Right kidney (tissue), 1 donor: ENCODE results near the gene TRIM41.
"Not testable (repeated sequence)": the region's sequence is repeated elsewhere in the genome, so short reads cannot be mapped to it uniquely, and the experiment has no call there.

ENCODE experiments used
- DNase-seq: peaks from one replicate; pipeline ENCODE4 v3.0.0-alpha.2; 2016

The TRIM41 gene

DNA sequence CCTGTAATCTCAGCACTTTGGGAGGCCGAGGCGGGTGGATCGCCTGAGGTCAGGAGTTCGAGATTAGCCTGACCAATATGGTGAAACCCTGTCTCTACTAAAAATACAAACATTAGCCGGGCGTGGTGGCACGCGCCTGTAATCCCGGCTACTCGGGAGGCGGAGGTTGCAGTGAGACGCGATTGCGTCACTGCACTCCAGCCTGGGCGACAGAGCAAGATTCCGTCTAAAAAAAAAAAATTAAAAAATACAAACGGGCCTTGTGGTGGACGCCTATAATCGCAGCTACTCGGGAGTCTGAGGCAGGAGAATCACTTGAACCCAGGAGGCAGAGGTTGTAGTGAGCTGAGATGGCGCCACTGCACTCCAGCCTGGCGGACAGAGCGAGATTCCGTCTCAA is 14.1 kb upstream of the TRIM41 start:
- DNase-seq: not testable (repeated sequence)

- not testable (repeated sequence) for DNase-seq
Observed at GRCh38 chr5:181210148-181210547, 12.9 kb upstream of the TRIM41 start.

GRCh38 chr5:181210698-181211097 is 12.4 kb upstream of the TRIM41 start:
- not testable (repeated sequence) for DNase-seq

- DNase-seq: no peak
Observed at GRCh38 chr5:181211208-181211607, 11.9 kb upstream of the TRIM41 start.

DNA sequence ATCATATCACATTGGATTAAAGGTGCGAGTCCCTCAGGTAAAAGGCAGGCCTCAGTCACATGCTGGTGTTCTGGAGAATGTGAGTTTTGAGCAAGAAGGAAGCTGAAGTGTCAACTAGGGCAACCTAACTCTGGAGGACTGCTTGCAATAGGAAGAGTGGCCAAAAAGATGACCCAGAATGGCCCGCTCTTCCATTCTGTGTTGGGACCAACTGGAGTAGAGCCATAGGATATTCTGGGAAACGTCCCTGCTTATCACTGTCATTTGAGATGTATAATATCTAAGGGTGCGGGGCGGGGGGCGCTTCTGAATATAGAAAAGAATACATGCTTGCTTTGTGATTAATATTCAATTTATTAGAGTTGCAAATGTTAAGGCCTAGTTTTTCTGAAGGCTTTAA is 11.0 kb upstream of the TRIM41 start:
- no peak for DNase-seq

GRCh38 chr5:181212934-181213333 is 10.1 kb upstream of the TRIM41 start:
- no peak for DNase-seq

GRCh38 chr5:181214249-181214648 is 8.8 kb upstream of the TRIM41 start:
- DNase-seq: not testable (repeated sequence)

DNA sequence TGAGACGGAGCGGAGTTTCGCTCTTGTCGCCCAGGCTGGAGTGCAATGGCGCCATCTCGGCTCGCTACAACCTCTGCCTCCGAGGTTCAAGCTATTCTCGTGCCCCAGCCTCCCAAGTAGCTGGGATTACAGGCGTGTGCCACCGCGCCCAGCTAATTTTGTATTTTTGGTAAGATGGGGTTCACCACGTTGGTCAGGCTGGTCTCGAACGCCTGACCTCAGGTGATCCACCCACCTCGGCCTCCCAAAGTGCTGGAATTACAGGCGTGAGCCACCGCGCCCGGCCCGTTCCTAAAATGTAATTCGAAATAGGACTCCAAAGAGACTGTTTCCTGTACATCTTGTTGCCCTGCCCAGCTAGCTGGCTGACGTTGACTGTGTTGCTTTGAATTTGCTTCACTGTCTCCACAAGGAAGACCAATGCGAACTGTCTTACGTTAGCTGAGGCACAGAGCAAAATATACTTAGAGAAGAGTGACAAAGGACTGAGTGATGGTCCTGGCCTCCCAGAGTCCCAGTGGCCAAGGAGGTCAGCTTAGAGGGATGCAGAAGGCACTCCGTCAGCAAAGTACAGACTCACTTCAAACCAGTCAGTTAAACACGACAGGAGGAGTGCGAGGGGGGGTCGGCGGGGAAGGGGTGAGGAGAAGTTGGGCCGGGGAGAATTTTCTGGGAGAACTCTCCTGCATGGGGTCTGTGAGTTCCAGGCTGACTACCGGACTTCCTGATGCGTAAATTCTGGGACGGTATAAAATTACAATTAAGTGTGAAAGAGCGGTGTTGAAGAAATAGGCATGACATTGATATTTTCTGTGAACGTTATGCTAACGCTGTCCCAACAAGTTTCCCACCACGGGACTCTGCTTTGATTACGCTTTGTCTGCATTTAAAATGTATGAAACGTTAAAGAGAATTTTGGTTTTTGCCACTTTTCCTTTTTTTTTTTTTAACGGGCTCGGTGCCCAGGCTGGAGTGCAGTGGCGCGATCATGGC is 6.8 kb upstream of the TRIM41 start:
- DNase-seq: no peak

DNA sequence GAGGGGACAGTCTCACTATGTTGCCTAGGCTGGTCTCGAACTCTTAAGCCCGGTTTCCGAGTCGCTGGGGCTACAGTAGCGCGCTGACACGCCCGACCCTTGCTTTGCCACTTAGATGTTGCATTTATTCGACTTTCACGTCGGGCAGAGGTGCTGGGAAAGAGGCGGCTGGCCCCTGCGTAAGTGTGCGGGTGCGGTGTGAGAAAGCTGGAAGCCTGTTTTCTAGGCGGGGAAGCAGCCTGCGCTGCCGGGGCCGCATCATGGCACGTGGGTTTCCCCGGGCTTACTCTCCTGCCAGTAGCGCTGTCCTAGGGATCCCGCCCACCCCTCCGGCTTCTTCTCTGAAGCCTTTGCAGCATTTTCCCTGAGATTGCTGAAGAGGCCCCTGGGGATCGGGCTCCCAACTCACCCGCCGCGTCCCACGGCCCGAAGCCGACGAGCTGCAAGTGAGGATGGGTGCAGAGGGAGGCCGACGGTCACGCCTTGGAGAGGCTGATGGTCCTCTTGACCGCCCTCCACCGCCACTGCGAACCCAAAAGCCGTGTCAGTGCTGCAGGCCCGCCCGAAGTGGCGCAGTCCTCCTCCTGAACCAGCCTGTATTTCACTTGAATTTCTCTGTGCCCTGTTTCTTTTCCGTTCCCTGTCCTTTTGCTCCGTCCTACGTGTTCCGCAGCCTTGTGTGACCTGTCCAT is 5.8 kb upstream of the TRIM41 start:
- peak; percentile 79 for DNase-seq

GRCh38 chr5:181217803-181218062 is 5.3 kb upstream of the TRIM41 start:
- peak; percentile 66 for DNase-seq

DNA sequence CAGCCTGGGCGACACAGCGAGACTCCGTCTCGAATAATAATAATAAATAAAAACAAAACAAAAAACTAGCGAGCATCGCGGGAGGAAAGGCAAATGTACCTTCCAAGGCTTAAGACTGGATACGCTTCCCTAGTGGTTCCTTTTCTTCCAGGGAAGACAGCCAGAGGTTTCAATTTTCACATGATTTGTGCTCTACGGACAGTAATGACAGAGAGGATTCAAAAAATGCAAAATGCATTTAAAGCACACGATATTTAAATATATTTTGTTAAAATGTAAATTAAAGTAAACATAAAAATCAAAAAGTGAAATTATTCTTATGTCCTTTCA is 4.3 kb upstream of the TRIM41 start:
- DNase-seq: no peak

DNA sequence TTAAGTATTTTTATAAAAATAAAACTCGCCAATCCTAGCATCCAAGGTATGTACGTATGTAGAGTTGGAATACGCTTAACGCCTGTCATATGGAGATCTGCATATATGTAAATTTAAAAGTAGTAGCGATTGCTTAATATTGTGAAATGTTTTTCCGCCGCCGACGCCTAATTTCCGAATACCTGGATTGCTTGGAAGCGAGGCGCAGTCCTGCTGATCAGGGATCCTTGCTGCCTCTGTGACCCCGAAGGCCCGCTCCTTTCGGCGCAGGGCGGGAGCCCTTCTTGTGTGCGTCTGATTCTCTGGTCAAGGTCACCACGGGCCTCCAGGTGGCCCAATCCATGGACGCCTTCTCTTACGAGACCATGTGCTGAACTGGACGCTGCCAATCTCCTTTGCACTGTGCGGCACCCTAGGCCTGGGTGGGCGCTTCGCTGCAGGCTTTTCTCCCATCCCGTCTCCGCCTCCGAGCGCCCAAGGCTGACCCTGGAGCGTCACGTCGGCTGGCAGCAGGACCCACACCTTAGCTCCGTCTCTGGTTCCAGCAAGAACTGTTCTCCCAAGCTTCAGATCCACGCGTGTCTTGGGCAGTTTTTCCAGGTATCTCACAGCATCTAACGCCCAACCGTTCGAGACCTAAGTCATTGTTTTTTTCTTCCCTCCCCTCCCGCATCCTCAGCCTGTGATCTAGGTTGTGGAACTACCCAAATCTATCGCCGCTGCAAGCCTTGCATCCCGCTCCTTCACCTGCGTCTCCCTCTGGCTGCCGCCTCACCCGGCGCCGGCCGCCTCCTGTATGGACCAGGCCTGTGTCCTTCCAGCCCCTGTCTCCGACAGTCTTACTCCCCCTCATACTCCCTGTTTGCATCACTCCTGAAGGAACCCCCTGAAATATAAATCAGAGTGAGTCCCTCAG is 3.6 kb upstream of the TRIM41 start:
- DNase-seq: peak; percentile 35

DNA sequence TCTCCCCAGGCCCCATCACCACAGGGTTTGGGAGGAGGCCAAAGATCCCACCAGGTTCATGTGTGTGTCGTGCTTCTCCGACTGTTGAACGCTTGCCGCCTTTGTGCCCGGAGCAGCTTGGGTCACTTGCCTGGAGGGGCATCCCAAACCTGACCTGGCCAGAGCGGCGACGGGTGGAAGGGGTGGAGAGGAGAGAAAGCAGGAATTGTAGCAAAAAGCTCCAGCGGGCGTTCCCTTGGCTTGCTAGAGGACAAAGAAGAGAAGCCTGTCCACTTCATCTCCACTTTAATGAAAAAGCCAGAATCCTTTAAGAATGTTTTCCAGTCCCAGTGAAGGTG is 2.9 kb upstream of the TRIM41 start:
- no peak for DNase-seq

DNA sequence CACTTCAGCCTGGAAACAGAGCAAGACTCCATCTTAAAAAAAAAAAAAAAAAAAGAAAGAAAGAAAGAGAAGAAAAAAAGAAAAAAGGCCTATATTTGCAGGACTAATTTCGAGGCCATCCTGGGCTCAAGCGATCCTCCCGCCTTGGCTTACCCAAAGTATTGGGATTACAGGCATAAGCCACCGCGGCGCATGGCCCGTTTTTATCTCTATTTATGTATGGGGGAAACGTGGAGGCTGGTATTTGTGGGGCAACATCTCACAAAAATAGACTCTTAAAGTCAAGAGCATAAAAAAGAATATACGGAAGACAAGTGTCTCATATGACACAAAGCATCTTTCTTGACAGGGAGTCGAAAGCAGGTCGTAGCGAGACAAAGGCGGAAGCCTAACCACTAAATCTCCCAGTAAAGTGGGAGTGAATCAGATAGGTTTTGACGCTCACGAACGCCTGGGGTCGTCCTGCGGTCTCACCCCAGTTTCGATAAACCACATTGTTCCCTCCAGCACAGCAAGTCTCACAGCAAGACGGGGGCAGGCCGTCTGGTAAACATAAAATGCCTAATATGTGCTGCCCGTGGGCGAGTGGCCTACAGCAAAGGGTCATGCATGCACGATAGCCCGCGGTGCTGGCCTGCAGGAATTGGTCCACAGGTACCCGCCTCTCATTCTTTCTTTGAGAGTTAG is 1.8 kb upstream of the TRIM41 start:
- DNase-seq: peak; percentile 35

- peak; percentile 94 for DNase-seq
Observed at GRCh38 chr5:181221792-181222629, 1.1 kb upstream of the TRIM41 start.

DNA sequence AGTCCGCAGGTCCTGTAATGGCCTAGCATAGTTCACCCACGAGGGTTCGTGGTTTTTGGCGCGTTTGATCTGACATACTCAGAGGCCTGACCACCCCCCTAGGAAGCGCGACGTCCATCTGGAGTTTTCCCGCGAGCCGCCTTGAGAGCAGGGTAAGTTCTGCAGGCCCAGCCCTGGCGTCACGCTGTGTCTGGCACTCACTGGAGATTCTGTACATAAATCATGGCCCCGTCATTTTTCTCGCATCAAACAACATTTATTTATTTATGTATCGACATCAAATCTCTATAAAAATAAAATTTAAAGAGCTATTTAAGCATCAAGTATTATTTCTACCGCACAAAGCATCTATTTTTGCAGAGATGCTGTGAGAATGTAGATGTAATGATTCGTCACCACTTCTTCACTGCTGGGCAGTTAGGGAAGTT is 437 bp upstream of the TRIM41 start:
- no peak for DNase-seq

GRCh38 chr5:181223729-181224389 is 778 bp downstream of the TRIM41 start:
- no peak for DNase-seq

- no peak for DNase-seq
Observed at GRCh38 chr5:181224390-181225229, 1.5 kb downstream of the TRIM41 start.

DNA sequence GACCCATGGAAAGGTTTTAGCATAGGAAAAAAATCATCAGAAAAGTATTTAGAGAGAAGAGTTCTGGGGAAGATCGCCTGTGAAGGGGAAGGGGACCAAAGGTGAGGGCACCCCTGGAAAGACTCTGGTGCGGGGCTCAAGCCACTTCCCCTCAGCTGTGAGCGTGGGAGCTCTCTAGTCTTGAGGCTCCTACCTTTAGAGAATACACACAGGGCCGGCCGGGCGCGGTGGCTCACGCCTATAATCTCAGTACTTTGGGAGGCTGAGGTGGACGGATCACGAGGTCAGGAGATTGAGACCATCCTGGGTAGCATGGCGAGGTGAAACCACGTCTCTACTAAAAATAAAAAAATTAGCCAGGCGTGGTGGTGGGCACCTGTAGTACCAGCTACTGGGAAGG is 6.9 kb downstream of the TRIM41 start:
- no peak for DNase-seq

DNA sequence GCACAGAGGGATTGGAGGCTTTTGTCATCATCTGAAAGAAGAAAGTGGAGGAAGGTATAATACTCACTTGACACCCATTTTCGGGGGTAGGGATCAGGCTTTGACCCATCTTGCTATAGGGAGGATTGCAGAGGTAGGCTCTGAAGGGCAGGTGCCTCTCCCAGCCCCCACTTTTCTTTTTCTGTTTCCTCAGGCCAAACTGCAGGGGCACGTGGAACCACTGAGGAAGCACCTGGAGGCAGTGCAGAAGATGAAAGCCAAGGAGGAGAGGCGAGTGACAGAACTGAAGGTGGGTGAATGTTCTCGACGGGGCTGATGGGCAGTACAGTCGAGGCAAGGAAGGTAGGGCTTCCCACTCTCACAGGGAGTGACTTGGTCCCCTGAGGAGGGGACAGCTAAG is 7.5 kb downstream of the TRIM41 start:
- no peak for DNase-seq
